ENCODE data around the gene NPRL2. TPM values are rescaled to one million over a fixed set of nuclear protein-coding genes. Genes with fewer than 3 reads are reported as not detected.

Gene NPRL2
- total and polyA plus RNA-seq, 2 donors (not counting 1 experiment from before 2014, with no cell fraction given), result 21.4 to 27.2 TPM

- Histone ChIP-seq H3K27me3 (ENCODE audit: control insufficient read depth, insufficient read depth, low read length) (no peaks in the 10 kb centered on the region), H3K27ac (ENCODE audit: insufficient read depth, low read length) (no peak overlapping the region), H3K36me3 (ENCODE audit: control insufficient read depth, insufficient read depth, low read length) (peaks cover 26% of the 10 kb centered on the region), H3K9me3 (ENCODE audit: control insufficient read depth, insufficient read depth, low read depth, low read length) (no peaks in the 10 kb centered on the region), H2AFZ (ENCODE audit: low read length) (no peak overlapping the region), H3K4me3 (replicated peaks in 1 of 4; ENCODE audit: control extremely low read depth in 1 of 4, insufficient read depth in 1 of 4, low read depth in 3 of 4, low read length in 4 of 4) (peak overlapping the region; percentile 72 to 84 (median 73)), H3K79me2 (ENCODE audit: control insufficient read depth, insufficient read depth, low read length) (peaks cover 47% of the 10 kb centered on the region), H3K4me2 (ENCODE audit: extremely low read depth, insufficient read depth, low read length) (peak overlapping the region; percentile 99), H4K20me1 (ENCODE audit: control insufficient read depth, extremely low read depth, insufficient read depth, low read length) (no peaks in the 10 kb centered on the region), H3K4me1 (ENCODE audit: control insufficient read depth, extremely low read depth, insufficient read depth, low read length) (peaks cover 8% of the 10 kb centered on the region), H3K9ac (ENCODE audit: insufficient read depth, low read length) (peak overlapping the region; percentile 26)
- no peak for DNase-seq (ENCODE audit: low read depth in 2 of 2)
- no peak for TF ChIP-seq EZH2 (IDR thresholded peaks at IDR 0.05; ENCODE audit: low read length, missing control alignments)
- TF ChIP-seq, protein P1, sequence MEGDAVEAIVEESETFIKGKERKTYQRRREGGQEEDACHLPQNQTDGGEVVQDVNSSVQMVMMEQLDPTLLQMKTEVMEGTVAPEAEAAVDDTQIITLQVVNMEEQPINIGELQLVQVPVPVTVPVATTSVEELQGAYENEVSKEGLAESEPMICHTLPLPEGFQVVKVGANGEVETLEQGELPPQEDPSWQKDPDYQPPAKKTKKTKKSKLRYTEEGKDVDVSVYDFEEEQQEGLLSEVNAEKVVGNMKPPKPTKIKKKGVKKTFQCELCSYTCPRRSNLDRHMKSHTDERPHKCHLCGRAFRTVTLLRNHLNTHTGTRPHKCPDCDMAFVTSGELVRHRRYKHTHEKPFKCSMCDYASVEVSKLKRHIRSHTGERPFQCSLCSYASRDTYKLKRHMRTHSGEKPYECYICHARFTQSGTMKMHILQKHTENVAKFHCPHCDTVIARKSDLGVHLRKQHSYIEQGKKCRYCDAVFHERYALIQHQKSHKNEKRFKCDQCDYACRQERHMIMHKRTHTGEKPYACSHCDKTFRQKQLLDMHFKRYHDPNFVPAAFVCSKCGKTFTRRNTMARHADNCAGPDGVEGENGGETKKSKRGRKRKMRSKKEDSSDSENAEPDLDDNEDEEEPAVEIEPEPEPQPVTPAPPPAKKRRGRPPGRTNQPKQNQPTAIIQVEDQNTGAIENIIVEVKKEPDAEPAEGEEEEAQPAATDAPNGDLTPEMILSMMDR (conservative IDR thresholded peaks at IDR 0.05 in 1 of 2, IDR thresholded peaks at IDR 0.05 in 1 of 2; ENCODE audit: low read depth in 1 of 2, low read length in 2 of 2), result no peak
Observed at GRCh38 chr3:50357481-50357880, 6.9 kb upstream of the NPRL2 start.

DNA sequence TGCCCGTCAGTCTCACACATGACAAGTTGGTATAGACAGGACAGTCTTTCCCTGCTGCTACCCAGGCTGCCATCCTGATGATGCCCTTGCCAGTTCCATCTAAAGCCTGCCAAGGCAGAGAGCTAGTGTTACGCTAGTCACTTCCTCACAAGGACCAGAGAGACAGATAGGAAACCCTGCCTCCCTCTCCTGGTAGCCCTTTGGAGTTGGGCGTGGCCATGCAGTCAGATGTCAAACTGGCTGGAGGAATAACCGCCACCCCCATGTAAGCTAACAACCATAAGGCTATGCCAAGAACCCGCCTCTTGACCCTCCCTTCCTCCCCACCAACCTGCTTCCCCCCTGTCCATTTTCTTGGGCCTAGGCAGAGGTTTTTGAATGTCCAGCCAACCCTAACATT is 6.0 kb upstream of the NPRL2 start:
- H3K27me3 ChIP-seq (ENCODE audit: control insufficient read depth, insufficient read depth, low read length), result no peaks in the 10 kb centered on the region
- no peak overlapping the region for H2AFZ ChIP-seq (ENCODE audit: low read length)
- peaks cover 49% of the 10 kb centered on the region for H3K79me2 ChIP-seq (ENCODE audit: control insufficient read depth, insufficient read depth, low read length)
- no peak overlapping the region for H3K9ac ChIP-seq (ENCODE audit: insufficient read depth, low read length)
- H3K4me3 ChIP-seq (replicated peaks in 1 of 4; ENCODE audit: control extremely low read depth in 1 of 4, insufficient read depth in 1 of 4, low read depth in 3 of 4, low read length in 4 of 4), result peak overlapping the region; percentile 72 to 84 (median 73)
- H3K4me2 ChIP-seq (ENCODE audit: extremely low read depth, insufficient read depth, low read length), result peak overlapping the region; percentile 99
- peak in 1 of 2 donors; percentile 23 for DNase-seq (ENCODE audit: low read depth in 2 of 2)
- no peak overlapping the region for H3K27ac ChIP-seq (ENCODE audit: insufficient read depth, low read length)
- H3K36me3 ChIP-seq (ENCODE audit: control insufficient read depth, insufficient read depth, low read length), result peaks cover 26% of the 10 kb centered on the region
- no peaks in the 10 kb centered on the region for H4K20me1 ChIP-seq (ENCODE audit: control insufficient read depth, extremely low read depth, insufficient read depth, low read length)
- H3K4me1 ChIP-seq (ENCODE audit: control insufficient read depth, extremely low read depth, insufficient read depth, low read length), result peaks cover 8% of the 10 kb centered on the region
- TF ChIP-seq, protein P1 (conservative IDR thresholded peaks at IDR 0.05 in 1 of 2, IDR thresholded peaks at IDR 0.05 in 1 of 2; ENCODE audit: low read depth in 1 of 2, low read length in 2 of 2), result no peak
- no peak for TF ChIP-seq EZH2 (IDR thresholded peaks at IDR 0.05; ENCODE audit: low read length, missing control alignments)
- H3K9me3 ChIP-seq (ENCODE audit: control insufficient read depth, insufficient read depth, low read depth, low read length), result no peaks in the 10 kb centered on the region

DNA sequence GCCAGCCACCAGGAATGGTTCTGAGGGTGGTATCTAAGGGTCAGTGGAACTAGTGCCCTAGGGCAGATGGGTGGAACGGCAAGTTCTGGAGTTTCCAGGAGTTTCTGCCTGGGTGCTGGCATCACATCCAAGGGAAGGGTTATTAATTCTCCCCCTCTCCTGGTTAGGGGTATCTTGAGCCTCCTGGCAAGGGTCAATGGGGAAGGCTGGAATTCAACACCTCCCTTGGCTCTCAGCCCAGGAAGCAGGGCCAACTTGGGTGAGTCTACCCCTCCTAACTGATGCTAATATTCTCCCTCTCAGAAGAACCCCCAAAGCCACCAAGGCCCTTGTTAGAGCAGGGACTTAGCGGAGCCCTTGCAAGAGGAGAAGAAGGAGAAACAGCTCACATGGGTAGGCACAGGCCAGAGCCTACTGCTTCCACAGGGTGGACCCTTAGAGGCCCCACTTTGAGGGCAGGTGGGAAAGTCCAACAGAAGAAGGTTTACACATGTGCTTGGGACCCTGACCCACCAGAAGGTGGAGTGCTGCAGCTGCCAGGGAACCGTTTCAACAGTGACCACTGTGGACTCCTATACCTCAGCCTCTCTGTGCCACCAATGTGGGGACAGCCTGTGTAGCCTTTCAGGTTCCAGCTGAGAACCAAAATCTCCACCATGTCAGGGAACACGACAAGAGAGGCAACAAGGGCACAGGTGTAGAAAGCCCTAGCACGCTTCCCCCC is 5.4 kb upstream of the NPRL2 start:
- Histone ChIP-seq H3K4me2 (ENCODE audit: extremely low read depth, insufficient read depth, low read length) (peak overlapping the region; percentile 99), H3K27ac (ENCODE audit: insufficient read depth, low read length) (no peak overlapping the region), H3K4me3 (replicated peaks in 1 of 4; ENCODE audit: control extremely low read depth in 1 of 4, insufficient read depth in 1 of 4, low read depth in 3 of 4, low read length in 4 of 4) (peak overlapping the region in 3 of 4 experiments; percentile 72 to 84 (median 73)), H3K4me1 (ENCODE audit: control insufficient read depth, extremely low read depth, insufficient read depth, low read length) (peaks cover 12% of the 10 kb centered on the region), H3K27me3 (ENCODE audit: control insufficient read depth, insufficient read depth, low read length) (no peaks in the 10 kb centered on the region), H2AFZ (ENCODE audit: low read length) (no peak overlapping the region), H3K9ac (ENCODE audit: insufficient read depth, low read length) (no peak overlapping the region), H4K20me1 (ENCODE audit: control insufficient read depth, extremely low read depth, insufficient read depth, low read length) (no peaks in the 10 kb centered on the region), H3K36me3 (ENCODE audit: control insufficient read depth, insufficient read depth, low read length) (peaks cover 26% of the 10 kb centered on the region), H3K9me3 (ENCODE audit: control insufficient read depth, insufficient read depth, low read depth, low read length) (no peaks in the 10 kb centered on the region), H3K79me2 (ENCODE audit: control insufficient read depth, insufficient read depth, low read length) (peaks cover 54% of the 10 kb centered on the region)
- TF ChIP-seq EZH2 (IDR thresholded peaks at IDR 0.05; ENCODE audit: low read length, missing control alignments), result no peak
- TF ChIP-seq, protein P1 (conservative IDR thresholded peaks at IDR 0.05 in 1 of 2, IDR thresholded peaks at IDR 0.05 in 1 of 2; ENCODE audit: low read depth in 1 of 2, low read length in 2 of 2), result no peak
- DNase-seq (ENCODE audit: low read depth in 2 of 2), result no peak
